Endothelial cell of umbilical vein (primary cell): ENCODE measurements around the gene EHBP1L1. TPM values are rescaled to one million over a fixed set of nuclear protein-coding genes. Genes with fewer than 3 reads are reported as not detected.

ENCODE experiments used
- BruUV-seq: library from RNA; stranded (reverse); fragments of 400-500 nt; replicated peaks from 2 replicates; lab custom pipeline; 2021; lab: Mats Ljungman, UMichigan
- CTCF ChIA-PET: fragments of 300-600, 350-600 bp; sonication (Branson Sonifier 250); formaldehyde crosslinking; loops from one replicate; lab custom pipeline; 2021; ENCODE audit warnings: antibody characterized with exemption, inconsistent platforms; lab: Charles Lee
- POLR2A ChIA-PET: fragments of 300-600, 350-600 bp; sonication (Branson Sonifier 250); formaldehyde crosslinking; loops from one replicate; lab custom pipeline; 2021; ENCODE audit warnings: antibody characterized with exemption, inconsistent platforms; lab: Charles Lee
- DNase-seq: peaks from one replicate; pipeline ENCODE4 v3.0.0-alpha.2; 2011; ENCODE audit warnings: low read depth, low spot score
- FAIRE-seq: peaks from 2 replicates; lab custom pipeline; 2011; peaks lifted over from hg19 to GRCh38; lab: Jason Lieb, UNC
- H2AFZ ChIP-seq: 2 replicates; pipeline ENCODE4 v1.6.0; 2012; ENCODE audit warnings: low read depth, low read length, control low read depth, inconsistent platforms
- H3K27ac ChIP-seq: 2 replicates; pipeline ENCODE4 v1.5.1; 2011; ENCODE audit warnings: low read depth, mild to moderate bottlenecking, control low read depth, low read length, moderate library complexity; ENCODE audit not compliant: insufficient read depth
- H3K27me3 ChIP-seq, 2 experiments: 2 replicates each; pipeline versions ENCODE4 v1.6.0 to v1.6.1; 2011; ENCODE audit warnings: low read length in 2 of 2, mixed read lengths in 1 of 2; ENCODE audit not compliant: control insufficient read depth in 2 of 2, insufficient read depth in 2 of 2
- H3K36me3 ChIP-seq, 2 experiments: 2 replicates in 1 of 2; 3 replicates in 1 of 2; pipeline ENCODE4 v1.5.1; 2011; ENCODE audit warnings: low read length in 2 of 2, mild to moderate bottlenecking in 1 of 2, moderate library complexity in 1 of 2; ENCODE audit not compliant: control insufficient read depth in 2 of 2, insufficient read depth in 2 of 2; ENCODE audit errors: extremely low read depth in 1 of 2
- H3K4me1 ChIP-seq: 3 replicates; pipeline ENCODE4 v1.5.1; 2011; ENCODE audit warnings: mild to moderate bottlenecking, low read length; ENCODE audit not compliant: control insufficient read depth, insufficient read depth; ENCODE audit errors: extremely low read depth
- H3K4me2 ChIP-seq: 2 replicates; pipeline ENCODE4 v1.6.1; 2011; ENCODE audit warnings: low read length, control low read depth, mixed read lengths; ENCODE audit not compliant: insufficient read depth
- H3K4me3 ChIP-seq, 3 experiments: fragments of 200-600 bp in 1 of 3; sonication (generic), shearing (Covaris generic) in 1 of 3; replicated peaks in 1 of 3; 2 replicates each; pipeline ENCODE4 v1.5.1; 2011 to 2016; ENCODE audit warnings: control low read depth in 3 of 3, low read length in 3 of 3, mild to moderate bottlenecking in 2 of 3, inconsistent platforms in 1 of 3, low read depth in 1 of 3, moderate library complexity in 1 of 3; ENCODE audit not compliant: insufficient read depth in 1 of 3
- H3K79me2 ChIP-seq: 2 replicates; pipeline ENCODE4 v1.6.0; 2012; ENCODE audit warnings: low read length, inconsistent platforms; ENCODE audit not compliant: control insufficient read depth, insufficient read depth
- H3K9ac ChIP-seq: replicated peaks from 2 replicates; pipeline ENCODE3; 2011; ENCODE audit warnings: low read length, control low read depth; ENCODE audit not compliant: insufficient read depth; ENCODE audit errors: extremely low read depth
- H3K9me1 ChIP-seq: replicated peaks from 3 replicates; pipeline ENCODE4 v1.6.0; 2011; ENCODE audit warnings: mild to moderate bottlenecking, low read length; ENCODE audit not compliant: control insufficient read depth, insufficient read depth; ENCODE audit errors: extremely low read depth
- H3K9me3 ChIP-seq: replicated peaks from 2 replicates; pipeline ENCODE4 v1.5.1; 2012; ENCODE audit warnings: low read length, inconsistent platforms; ENCODE audit not compliant: control insufficient read depth, insufficient read depth
- H4K20me1 ChIP-seq: replicated peaks from 2 replicates; pipeline ENCODE3; 2011; ENCODE audit warnings: mild to moderate bottlenecking, low read length; ENCODE audit not compliant: control insufficient read depth, insufficient read depth; ENCODE audit errors: extremely low read depth
- EZH2 ChIP-seq: IDR thresholded peaks from 2 replicates; pipeline ENCODE4 v1.6.1; 2012; ENCODE audit warnings: borderline replicate concordance, low read depth, mild to moderate bottlenecking, moderate library complexity, low read length, inconsistent platforms; ENCODE audit not compliant: severe bottlenecking
- FOS ChIP-seq: IDR thresholded peaks from 2 replicates; pipeline ENCODE4 v1.6.1; 2011; ENCODE audit warnings: mild to moderate bottlenecking, low read length, moderate library complexity, borderline replicate concordance; ENCODE audit not compliant: insufficient read depth
- GATA2 ChIP-seq: IDR thresholded peaks from 2 replicates; pipeline ENCODE4 v1.7.0; 2011; ENCODE audit warnings: low read depth, mild to moderate bottlenecking, moderate library complexity, mixed read lengths, low read length; ENCODE audit not compliant: insufficient read length, insufficient read depth
- JUN ChIP-seq: IDR thresholded peaks from 2 replicates; pipeline ENCODE4 v1.6.1; 2011; ENCODE audit warnings: borderline replicate concordance, low read depth; ENCODE audit not compliant: insufficient read length, insufficient read depth
- MAX ChIP-seq: IDR thresholded peaks from 2 replicates; pipeline ENCODE4 v1.6.1; 2011; ENCODE audit not compliant: insufficient read depth, insufficient read length
- MYC ChIP-seq: IDR thresholded peaks from one replicate; pipeline ENCODE4 v1.6.1; 2011; ENCODE audit warnings: mild to moderate bottlenecking, low read depth, low read length
- POLR2A ChIP-seq: IDR thresholded peaks from 2 replicates; pipeline ENCODE4 v1.6.1; 2012; ENCODE audit warnings: low read depth, mild to moderate bottlenecking, control low read depth, low read length
- POLR2AphosphoS5 ChIP-seq: IDR thresholded peaks from 2 replicates; pipeline ENCODE4 v1.6.1; 2012; ENCODE audit warnings: low read depth, mild to moderate bottlenecking, control low read depth, low read length, moderate library complexity; ENCODE audit not compliant: insufficient read depth
- dilution Hi-C: fragments of 300-500 bp; cut with MboI; formaldehyde crosslinking; loops from one replicate; pipeline ENCODE4 v1.15.0; 2019; ENCODE audit warnings: low sequenced_read_pairs; ENCODE audit not compliant: extremely low pct_ligation_motif_present
- intact Hi-C: fragments of 100-400 bp; cut with micrococcal nuclease; formaldehyde crosslinking; loops from one replicate; pipeline ENCODE4 v1.10.0; 2022
- polyA plus RNA-seq, 4 experiments: library from polyadenylated mRNA; depleted of rRNA in 3 of 4; stranded (reverse) in 3 of 4; unstranded in 1 of 4; fragments of >200 nt; gene quantifications; 2 replicates each; pipeline versions ENCODE4 v1.2.1 to v1.2.3, GENCODE V29; 2011 to 2012; ENCODE audit warnings: missing spikeins in 1 of 4
- total RNA-seq: library from RNA; stranded (reverse); gene quantifications from 2 replicates; pipeline ENCODE4 v1.2.3, GENCODE V29; 2021
- TF ChIP-seq, protein P1 (sequence below), 2 donors: IDR thresholded peaks; 1 replicate in 1 of 2; 2 replicates in 1 of 2; pipeline ENCODE4 v1.5.1; 2011; ENCODE audit warnings: low read length in 2 of 2, mild to moderate bottlenecking in 2 of 2, moderate library complexity in 2 of 2, control low read depth in 1 of 2, inconsistent platforms in 1 of 2, low read depth in 1 of 2; ENCODE audit not compliant: insufficient read depth in 1 of 2; ENCODE audit errors: extremely low read depth in 1 of 2

The EHBP1L1 gene
- total and polyA plus RNA-seq, 2 donors (not counting 3 experiments of a cell fraction or from before 2014, with no cell fraction given), result 12.7 to 19.7 TPM

GRCh38 chr11:65620666-65621065 is 44.8 kb downstream of the EHBP1L1 start:
- no peaks in the 10 kb centered on the region for H3K27me3 ChIP-seq
- peaks cover 8% of the 10 kb centered on the region for H3K4me1 ChIP-seq
- no peak overlapping the region for H2AFZ ChIP-seq
- no TSS peak for BruUV-seq
- peaks cover 20% of the 10 kb centered on the region for H3K79me2 ChIP-seq
- no peak for FAIRE-seq
- dilution Hi-C loops (no loop called here), intact Hi-C loops (no loop called here)
- no peaks in the 10 kb centered on the region for H4K20me1 ChIP-seq
- no peak overlapping the region for H3K4me2 ChIP-seq
- no peak overlapping the region for H3K9ac ChIP-seq
- H3K27ac ChIP-seq, result no peak overlapping the region
- POLR2A ChIA-PET, result no interaction called here
- no peak overlapping the region for H3K4me3 ChIP-seq
- DNase-seq, result no peak
- H3K9me1 ChIP-seq, result no peaks in the 10 kb centered on the region
- peaks cover 4 to 60% of the 10 kb centered on the region in 2 experiments for H3K36me3 ChIP-seq
- CTCF ChIA-PET, result no interaction called here
- TF ChIP-seq, protein P1, sequence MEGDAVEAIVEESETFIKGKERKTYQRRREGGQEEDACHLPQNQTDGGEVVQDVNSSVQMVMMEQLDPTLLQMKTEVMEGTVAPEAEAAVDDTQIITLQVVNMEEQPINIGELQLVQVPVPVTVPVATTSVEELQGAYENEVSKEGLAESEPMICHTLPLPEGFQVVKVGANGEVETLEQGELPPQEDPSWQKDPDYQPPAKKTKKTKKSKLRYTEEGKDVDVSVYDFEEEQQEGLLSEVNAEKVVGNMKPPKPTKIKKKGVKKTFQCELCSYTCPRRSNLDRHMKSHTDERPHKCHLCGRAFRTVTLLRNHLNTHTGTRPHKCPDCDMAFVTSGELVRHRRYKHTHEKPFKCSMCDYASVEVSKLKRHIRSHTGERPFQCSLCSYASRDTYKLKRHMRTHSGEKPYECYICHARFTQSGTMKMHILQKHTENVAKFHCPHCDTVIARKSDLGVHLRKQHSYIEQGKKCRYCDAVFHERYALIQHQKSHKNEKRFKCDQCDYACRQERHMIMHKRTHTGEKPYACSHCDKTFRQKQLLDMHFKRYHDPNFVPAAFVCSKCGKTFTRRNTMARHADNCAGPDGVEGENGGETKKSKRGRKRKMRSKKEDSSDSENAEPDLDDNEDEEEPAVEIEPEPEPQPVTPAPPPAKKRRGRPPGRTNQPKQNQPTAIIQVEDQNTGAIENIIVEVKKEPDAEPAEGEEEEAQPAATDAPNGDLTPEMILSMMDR (IDR thresholded peaks at IDR 0.05; ENCODE audit: extremely low read depth in 1 of 2, insufficient read depth in 1 of 2, low read depth in 1 of 2, low read length in 2 of 2), result no peak
- TF ChIP-seq MYC, result no peak
- TF ChIP-seq GATA2, result no peak
- TF ChIP-seq MAX, result no peak
- TF ChIP-seq POLR2AphosphoS5, result no peak
- TF ChIP-seq POLR2A, result no peak
- H3K9me3 ChIP-seq, result no peaks in the 10 kb centered on the region

DNA sequence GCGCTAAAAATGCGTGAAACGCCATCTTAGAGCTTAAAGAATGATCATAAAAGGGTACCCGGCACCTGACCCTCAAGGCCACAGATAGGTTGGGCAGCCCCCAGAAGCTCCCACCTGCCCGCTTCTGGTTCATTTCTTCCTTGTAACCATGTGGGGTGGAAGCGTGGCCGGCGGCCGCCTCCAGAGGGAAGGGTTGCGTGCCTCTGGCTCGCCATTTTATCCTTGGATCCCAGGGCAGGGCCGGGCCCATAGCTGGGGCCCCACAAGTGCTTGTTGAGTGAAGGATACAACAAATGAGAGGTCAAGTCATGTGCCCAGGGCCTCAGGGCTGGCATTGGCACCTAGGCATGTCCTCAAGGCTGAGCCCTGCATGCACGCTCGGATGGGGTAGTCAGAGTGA is 45.6 kb downstream of the EHBP1L1 start:
- CTCF ChIA-PET, result interaction anchor here (1.2 kb wide), 1 partner anchor 17 kb away, joined by 3 read pairs; the partner anchor contains the start of gene SIPA1
- TF ChIP-seq MYC (no peak), EZH2 (no peak), POLR2A (no peak), FOS (no peak), MAX (no peak), GATA2 (no peak), JUN (no peak), POLR2AphosphoS5 (no peak)
- TF ChIP-seq, protein P1 (IDR thresholded peaks at IDR 0.05; ENCODE audit: extremely low read depth in 1 of 2, insufficient read depth in 1 of 2, low read depth in 1 of 2, low read length in 2 of 2), result no peak

More for the DNA sequence above, 45.6 kb downstream of the EHBP1L1 start:
- no peaks in the 10 kb centered on the region for H3K9me1 ChIP-seq
- peaks cover 16% of the 10 kb centered on the region for H3K79me2 ChIP-seq
- H3K27ac ChIP-seq, result no peak overlapping the region
- H4K20me1 ChIP-seq, result no peaks in the 10 kb centered on the region
- H3K9ac ChIP-seq, result no peak overlapping the region
- BruUV-seq, result no TSS peak
- FAIRE-seq, result no peak
- H3K9me3 ChIP-seq, result no peaks in the 10 kb centered on the region
- H3K27me3 ChIP-seq, result no peaks in the 10 kb centered on the region
- DNase-seq, result no peak
- H3K4me2 ChIP-seq, result no peak overlapping the region
- no peak overlapping the region for H3K4me3 ChIP-seq
- peaks cover 6% of the 10 kb centered on the region for H3K4me1 ChIP-seq
- POLR2A ChIA-PET, result no interaction called here
- peaks cover 6 to 61% of the 10 kb centered on the region in 2 experiments for H3K36me3 ChIP-seq
- dilution Hi-C loops, result no loop called here
- intact Hi-C loops, result no loop called here
- no peak overlapping the region for H2AFZ ChIP-seq
